NCI-H748 treated with DMSO at 0.1 percent for 48 hours (cell line): ENCODE measurements around the gene CALHM1.
"Not testable (repeated sequence)": the region's sequence is repeated elsewhere in the genome, so short reads cannot be mapped to it uniquely, and the experiment has no call there.

Experiments
- DNase-seq: peaks from one replicate; lab custom pipeline; 2025; lab: John Stamatoyannopoulos, UW

CALHM1 gene

DNA sequence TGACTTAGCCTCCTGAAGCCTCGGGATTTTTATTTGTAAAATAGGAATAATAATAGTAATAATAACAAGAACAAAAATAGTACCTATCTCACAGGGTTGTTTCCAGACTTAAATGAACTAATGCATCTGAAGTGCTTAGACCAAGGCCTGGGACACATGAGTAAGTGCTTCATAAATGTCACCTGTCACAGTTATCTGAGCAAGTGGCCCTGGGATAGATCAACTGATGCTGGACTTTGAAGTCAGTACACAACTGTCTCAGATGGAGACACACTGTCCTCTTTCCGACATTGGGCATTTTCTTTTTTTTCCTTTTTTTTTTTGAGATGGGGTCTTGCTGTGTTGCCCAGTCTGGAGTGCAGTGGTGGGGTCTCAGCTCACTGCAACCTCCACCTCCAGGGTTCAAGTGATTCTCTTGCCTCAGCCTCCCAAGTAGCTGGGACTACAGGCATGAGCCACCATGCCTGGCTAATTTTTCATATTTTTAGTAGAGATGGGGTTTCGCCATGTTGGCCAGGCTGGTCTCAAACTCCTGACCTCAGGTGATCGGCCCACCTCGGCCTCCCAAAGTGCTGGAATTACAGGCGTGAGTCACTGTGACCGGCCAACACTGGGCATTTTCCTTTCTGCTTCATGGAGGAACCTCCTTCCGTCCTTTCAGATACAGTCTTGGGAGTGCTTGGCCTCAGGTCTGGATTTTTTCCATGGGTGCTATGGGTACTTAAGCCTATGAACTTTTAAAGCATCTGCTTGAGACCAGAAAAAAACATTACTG, 28.1 kb upstream of the CALHM1 start:
- not testable (repeated sequence) for DNase-seq

- peak; percentile 49 for DNase-seq
Observed at GRCh38 chr10:103481974-103482531, 23.4 kb upstream of the CALHM1 start.

DNA sequence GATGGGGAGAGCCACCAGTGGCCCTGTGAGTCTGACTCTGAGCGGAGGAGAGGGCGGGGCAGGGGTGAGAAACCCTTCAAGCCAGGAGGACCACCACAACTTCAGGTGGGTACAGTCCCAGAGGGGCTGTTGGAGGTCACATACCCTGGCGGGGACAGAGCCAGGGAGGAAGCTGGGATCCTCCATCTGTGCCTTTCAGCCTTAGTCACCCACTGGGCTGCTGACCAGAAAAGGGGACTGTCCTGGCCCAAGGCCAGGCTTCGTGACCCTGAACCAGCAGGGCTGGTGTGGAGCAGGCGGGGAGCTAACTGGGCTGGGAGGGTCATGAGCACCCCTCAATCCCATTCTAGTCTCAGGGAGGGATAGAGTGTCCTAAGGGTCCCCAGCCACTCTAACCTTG, 21.8 kb upstream of the CALHM1 start:
- DNase-seq, result no peak

GRCh38 chr10:103479135-103479534, 20.4 kb upstream of the CALHM1 start, which contains the start of gene CALHM3:
TSS of gene CALHM3 (minus strand) at chr10:103479240. CDS start at chr10:103479032, 208 bp downstream.
- DNase-seq, result no peak

GRCh38 chr10:103478671-103479070, 20.0 kb upstream of the CALHM1 start:
- no peak for DNase-seq

GRCh38 chr10:103476046-103476768, 17.5 kb upstream of the CALHM1 start:
- DNase-seq, result no peak

DNA sequence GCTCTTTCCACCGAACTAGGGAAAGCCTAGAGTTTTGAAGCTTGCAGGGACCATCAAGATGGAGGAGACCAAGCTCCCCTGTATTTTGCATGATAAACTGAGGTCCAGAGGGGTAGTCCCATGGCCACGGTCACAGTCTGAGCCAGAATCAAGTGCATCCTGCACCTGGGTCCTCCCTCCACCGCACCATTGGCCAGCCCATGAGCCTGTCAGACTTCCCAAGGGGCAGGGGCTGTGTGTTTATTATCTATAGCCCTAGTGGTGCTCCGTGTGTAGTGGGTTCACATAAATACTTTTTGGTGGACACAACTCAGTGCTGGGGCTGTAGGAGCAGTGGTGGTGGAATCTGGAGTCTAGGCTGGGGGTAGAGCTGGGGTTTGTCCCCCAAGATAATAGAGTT, 16.7 kb upstream of the CALHM1 start:
- DNase-seq, result no peak

DNA sequence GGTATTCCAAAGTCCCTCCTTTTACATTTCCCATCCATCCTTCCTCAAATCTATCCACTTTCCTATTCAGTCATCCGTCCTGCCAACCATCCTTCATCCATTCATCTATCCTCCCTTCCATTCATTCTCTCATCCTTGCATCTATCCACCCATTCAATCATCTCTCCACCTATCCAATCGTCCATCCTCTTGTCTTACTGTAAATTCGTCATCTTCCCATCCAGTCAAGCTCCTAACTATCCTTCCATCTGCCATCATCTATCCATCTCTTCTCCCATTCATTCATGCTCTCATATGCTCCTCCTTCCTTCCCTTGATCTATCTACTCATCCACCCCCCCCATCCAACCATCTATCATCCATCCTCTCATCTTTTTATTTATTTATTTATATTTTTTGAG, 15.4 kb upstream of the CALHM1 start:
- DNase-seq, result no peak

DNA sequence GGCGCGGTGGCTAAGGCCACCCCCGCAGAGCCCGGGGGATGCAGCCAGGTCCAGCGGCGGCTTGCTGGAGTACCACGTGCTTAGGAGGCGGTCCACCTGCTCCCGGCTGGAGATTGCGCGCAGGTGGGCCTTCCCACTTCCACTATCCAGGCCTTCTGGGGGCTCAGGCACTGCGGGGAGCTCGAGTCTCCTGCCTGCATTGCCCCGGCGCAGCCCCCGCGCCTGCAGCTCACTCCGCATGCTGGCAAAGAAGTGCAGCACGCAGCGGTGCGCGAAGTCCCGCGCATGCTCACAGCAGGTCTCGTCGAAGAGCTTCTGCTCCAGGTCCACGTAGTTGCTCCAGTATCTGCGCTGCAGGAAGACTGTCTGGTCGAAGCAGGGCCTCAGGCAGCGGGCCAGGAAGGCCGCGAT, 14.6 kb upstream of the CALHM1 start:
- no peak for DNase-seq

DNA sequence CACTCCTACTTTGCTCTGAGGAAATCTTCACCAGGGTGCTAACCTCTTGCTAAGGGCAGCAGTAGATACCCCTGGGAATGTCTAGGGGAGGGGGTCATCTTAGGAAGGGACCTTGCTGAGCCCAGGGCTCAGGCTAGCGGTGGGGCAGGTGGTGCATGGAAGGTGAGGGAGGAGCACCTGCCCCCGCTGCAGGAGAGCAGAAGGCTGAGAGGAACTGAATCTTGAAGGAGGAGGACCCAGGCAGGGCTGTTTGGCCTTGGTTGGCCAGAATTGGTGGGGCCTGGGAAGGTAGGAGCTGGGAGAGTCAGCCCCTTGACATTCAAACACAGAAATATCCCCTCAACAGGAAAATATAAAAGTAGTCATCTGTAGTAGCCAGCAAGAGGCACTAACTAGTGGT, 13.3 kb upstream of the CALHM1 start:
- DNase-seq, result no peak

GRCh38 chr10:103470761-103471653, 12.3 kb upstream of the CALHM1 start:
- no peak for DNase-seq

DNA sequence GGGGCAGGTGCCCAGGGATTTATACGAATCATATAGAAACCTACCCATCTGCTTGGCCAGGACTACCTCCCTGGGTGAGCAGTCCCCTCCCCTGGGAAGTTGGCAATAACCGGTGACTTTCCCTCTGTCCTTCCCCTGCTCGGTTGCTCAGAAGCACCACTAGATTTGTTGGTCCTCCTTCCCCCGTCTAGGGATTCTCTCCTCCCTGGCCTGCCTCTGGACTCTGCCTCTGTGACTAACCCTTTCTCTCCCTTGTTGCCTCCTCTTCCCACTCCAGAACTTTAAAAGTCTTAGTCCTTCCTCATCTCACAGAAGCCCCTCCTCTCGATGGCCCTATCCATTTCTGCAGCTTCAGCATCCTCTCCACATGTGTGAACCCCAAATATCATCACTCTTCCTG, 10.5 kb upstream of the CALHM1 start:
- no peak for DNase-seq

GRCh38 chr10:103467406-103467805, 8.7 kb upstream of the CALHM1 start:
- DNase-seq, result no peak

DNA sequence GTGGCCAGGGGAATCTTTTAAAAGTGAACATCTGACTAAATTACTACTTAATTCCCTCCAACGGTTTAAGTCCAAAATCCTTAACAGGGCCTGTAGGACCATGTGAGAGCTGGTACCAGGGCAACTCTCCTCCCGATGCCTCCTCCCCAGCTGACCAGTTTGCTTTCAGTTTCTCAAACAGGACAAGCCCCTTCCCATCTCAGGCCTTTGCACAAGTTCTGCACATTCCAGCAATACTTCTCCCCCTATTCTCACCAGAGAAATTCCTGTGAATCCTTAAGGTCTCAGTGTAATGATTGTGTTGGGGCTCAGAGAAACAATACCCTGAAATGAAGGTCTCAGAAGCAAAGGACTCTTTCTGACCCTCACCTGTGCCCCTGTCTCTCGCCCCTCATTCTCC, 8.0 kb upstream of the CALHM1 start:
- no peak for DNase-seq

GRCh38 chr10:103465411-103466179, 6.9 kb upstream of the CALHM1 start:
- no peak for DNase-seq

GRCh38 chr10:103463499-103463898, 4.8 kb upstream of the CALHM1 start:
- DNase-seq, result no peak

DNA sequence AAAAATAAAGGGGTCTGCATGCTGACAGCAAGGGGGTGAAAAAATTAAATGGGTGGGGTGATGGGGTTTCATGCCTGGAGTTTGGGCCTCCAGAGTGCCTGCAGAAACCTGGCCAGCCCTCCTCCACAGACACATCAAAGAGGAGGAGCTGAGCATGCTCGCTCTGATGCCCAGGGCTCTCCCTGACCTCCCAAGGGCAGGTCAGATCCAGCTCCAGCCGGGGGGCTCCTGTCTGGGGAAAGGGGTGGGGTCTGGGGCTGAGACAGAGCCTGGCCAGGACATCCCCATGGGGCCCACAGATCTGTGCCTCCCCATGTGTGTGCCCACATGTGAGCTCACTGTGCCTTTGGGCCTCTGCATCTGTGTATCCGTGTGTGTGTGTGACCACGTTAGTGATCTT, 915 bp upstream of the CALHM1 start:
- DNase-seq, result no peak

DNA sequence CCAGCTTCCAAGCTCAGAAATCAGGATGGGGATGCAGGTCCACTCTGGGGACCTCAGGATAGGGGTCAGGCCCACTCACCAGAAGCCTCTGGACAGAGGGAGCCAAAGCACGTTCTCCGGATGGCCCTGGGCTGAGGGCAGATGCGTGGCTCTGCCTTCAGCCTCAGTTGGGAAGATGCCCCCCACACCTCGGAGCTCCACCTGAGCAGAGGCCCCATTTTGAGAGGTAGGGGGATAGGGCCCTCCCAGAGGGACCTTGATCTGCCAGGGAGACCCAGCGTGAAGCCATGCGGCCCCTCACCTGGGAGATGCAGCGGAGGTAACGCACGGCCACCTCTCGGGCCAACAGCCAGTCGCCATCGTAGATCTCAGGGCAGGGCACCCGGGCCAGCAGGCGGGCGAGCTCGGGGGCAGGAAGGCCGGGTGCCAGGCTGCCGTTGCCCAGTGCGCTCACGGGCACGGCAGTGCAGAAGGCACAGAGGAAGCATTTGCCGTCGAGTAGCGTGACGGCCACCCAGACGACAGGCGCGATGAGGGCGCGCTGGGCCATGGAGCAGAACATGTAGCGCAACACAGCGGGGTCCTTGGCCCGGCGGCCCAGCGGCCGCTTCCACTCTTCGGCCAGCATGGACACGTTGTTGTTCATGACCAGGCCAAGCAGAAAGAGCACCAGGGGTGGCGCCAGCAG, 660 bp downstream of the CALHM1 start:
- no peak for DNase-seq

DNA sequence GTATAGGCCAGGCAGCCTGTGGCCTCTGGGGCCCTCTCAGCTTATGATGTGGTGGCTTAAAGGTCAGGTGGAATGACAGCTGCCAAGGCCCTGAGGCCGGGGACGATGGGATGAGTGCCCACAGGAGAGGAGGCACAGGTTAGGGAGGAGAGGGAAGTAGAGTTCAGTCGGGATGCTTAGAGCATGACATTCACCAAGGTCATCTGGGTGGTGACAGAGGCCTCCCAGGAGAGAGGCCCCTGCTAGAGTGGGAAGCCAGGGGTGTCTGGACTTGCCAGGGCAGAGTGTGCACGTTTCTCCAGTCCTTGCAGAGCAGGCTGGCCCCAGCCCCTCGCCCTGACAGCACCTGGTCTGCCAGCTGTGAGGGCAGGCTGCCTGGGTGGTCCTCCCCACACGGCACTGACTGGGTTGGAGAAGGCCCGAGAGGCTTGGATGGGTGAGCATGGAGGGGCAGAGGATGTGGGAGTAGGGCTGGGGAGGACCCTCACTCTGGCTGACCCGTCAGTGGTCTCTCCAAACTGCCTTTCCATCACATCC, 1.5 kb downstream of the CALHM1 start:
- DNase-seq, result no peak

DNA sequence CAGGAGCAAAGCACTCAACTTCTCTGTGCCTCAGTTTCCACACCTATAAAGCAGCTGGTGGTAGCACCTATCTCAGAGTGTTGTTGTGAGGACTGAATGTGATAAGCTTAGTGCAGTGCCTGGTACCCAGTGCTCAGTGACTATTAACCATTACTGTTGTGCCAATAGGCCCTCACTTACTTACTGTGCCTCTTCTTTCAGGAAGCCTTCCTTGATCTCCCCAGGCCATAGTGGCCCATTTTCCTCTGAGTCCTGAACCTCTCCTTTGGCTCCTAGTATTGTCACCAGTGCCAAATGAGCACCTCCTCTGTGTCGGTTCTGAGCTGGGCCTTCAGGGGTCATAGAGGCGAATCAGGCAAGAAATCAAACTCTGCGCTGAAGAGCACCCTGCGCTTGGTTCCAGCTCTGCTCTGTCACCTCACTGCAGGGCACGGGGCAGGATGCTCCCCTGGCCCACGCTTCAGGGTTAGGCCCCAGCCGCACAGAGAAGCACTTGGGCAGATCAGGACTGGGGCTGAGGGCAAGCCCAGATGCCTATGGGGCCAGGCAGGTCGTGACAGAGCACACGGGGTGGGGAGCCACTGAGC, 2.5 kb downstream of the CALHM1 start:
- DNase-seq, result no peak
